Erythroblast (primary cell): ENCODE data around the gene PRTFDC1.

Source experiments
- GATA1 ChIP-seq: IDR thresholded peaks from 2 replicates; pipeline ENCODE4 v1.6.1; 2011; ENCODE audit warnings: low read depth, mild to moderate bottlenecking, control low read depth, low read length, moderate library complexity
- POLR2A ChIP-seq: IDR thresholded peaks from 2 replicates; pipeline ENCODE4 v1.6.1; 2011; ENCODE audit warnings: mild to moderate bottlenecking, low read length

DNA sequence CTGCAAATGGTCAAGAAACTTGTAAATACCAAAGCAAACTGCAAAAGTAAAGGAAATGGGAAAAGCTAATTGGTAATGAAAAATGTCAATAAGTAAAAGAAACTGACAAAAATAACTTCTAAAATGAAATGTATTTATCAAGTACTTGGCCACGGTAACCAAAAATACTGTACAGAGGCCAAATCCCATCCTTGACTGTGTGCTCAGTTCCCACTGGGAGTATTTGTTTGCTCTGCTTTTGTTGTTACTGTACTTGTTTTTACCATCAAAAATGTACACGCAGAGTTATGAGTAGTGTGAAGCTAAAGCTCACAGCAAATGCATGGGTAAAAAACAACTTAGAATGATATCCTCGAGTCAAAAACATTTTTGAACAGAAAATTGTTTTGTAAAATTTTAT lies 32.5 kb upstream of the PRTFDC1 start:
- no peak for TF ChIP-seq POLR2A
- no peak for TF ChIP-seq GATA1
